ENCODE results near the gene TCL1B. TPM values are rescaled to one million over a fixed set of nuclear protein-coding genes. Genes with fewer than 3 reads are reported as not detected.

Gene TCL1B
- total RNA-seq, 1 experiment from 2014 or later = not detected

DNA sequence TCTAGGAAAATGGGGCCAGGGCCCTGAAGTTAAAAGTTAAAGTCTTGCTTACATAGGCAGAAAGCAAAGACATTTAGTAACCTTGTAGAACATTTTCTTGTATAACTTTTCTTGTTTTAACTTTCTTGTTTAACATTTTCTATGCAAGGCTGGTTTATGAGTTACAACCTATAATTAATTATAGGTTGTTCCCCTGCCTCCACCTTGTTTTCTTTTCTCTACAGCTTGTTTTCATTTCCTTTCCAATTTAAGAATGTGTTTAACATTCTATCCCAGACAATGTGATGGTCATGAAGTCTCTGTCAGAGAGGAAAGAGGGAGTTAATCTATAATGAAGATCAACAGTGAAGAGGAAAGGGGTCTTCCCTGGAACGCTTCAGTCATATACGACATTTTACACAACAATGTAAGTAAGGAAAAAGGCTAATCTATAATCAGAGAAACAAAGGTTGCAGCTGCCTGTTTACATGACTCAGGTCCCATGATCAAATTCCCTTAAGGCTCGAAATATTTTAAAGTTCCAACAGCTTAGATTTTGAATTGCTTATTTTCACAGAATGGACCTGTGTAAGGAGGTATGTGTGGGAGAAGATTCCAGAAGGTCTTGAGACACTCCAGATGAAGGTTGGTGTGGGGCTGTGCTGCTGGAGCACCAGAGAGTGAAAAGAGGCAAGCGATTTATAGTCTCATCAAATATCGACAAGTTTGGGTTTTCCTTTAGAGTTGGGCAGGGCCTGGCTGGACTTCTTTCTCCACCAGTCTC, 34.2 kb upstream of the TCL1B start:
- no peak overlapping the region for H3K4me3 ChIP-seq (ENCODE audit: low read depth, low read length)
- H3K4me3 Mint-ChIP-seq (ENCODE audit: unreplicated experiment) = no peak overlapping the region
- BruUV-seq (replicated peaks) = no TSS peak
- ChIA-PET POLR2A (no interaction called here), CTCF (no interaction called here)
- no peaks in the 10 kb centered on the region for H3K9me3 Mint-ChIP-seq (ENCODE audit: unreplicated experiment)
- H3K4me1 ChIP-seq = no peaks in the 10 kb centered on the region
- TF ChIP-seq, protein P1, sequence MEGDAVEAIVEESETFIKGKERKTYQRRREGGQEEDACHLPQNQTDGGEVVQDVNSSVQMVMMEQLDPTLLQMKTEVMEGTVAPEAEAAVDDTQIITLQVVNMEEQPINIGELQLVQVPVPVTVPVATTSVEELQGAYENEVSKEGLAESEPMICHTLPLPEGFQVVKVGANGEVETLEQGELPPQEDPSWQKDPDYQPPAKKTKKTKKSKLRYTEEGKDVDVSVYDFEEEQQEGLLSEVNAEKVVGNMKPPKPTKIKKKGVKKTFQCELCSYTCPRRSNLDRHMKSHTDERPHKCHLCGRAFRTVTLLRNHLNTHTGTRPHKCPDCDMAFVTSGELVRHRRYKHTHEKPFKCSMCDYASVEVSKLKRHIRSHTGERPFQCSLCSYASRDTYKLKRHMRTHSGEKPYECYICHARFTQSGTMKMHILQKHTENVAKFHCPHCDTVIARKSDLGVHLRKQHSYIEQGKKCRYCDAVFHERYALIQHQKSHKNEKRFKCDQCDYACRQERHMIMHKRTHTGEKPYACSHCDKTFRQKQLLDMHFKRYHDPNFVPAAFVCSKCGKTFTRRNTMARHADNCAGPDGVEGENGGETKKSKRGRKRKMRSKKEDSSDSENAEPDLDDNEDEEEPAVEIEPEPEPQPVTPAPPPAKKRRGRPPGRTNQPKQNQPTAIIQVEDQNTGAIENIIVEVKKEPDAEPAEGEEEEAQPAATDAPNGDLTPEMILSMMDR (IDR thresholded peaks at IDR 0.05; ENCODE audit: insufficient read depth in 1 of 2, low read depth in 1 of 2, low read length in 1 of 2, severe bottlenecking in 1 of 2, unreplicated experiment in 1 of 2) = no peak
- H3K27me3 ChIP-seq (replicated peaks; ENCODE audit: control insufficient read depth, insufficient read depth, low read length) = no peaks in the 10 kb centered on the region
- intact Hi-C loops (cut with micrococcal nuclease; ENCODE audit: unreplicated experiment) = no loop called here
- H3K36me3 ChIP-seq (ENCODE audit: control insufficient read depth, insufficient read depth, low read length) = no peaks in the 10 kb centered on the region
- no peak for DNase-seq
- H3K27ac Mint-ChIP-seq (ENCODE audit: unreplicated experiment) = no peak overlapping the region
- H3K4me1 Mint-ChIP-seq (ENCODE audit: low read depth, unreplicated experiment) = no peaks in the 10 kb centered on the region
- H3K27me3 Mint-ChIP-seq (ENCODE audit: insufficient read depth, unreplicated experiment) = peaks cover 21% of the 10 kb centered on the region
- no peaks in the 10 kb centered on the region for H3K36me3 Mint-ChIP-seq (ENCODE audit: insufficient read depth, unreplicated experiment)
- H3K9me3 ChIP-seq = no peaks in the 10 kb centered on the region

DNA sequence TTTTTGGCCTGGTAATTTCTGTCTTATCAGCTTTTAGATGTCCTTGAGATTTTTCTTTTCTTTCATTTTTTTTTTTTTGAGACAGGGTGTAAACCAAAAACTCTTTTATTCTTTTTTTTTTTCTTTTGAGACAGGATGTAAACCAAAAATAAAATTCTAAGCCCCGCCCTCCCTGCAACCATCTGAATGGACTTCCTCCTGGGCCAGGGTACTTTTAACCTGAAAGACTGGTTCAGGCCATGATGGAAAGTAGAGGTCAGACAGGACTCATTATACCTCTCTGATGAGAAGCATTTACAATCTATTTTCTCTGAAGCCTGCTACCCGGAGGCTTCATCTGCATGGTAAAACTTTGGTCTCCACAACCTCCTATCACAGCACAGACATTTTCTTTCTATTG, 33.5 kb upstream of the TCL1B start:
- ChIA-PET POLR2A (no interaction called here), CTCF (no interaction called here)
- BruUV-seq (replicated peaks) = no TSS peak
- intact Hi-C loops (cut with micrococcal nuclease; ENCODE audit: unreplicated experiment) = no loop called here
- H3K4me3 Mint-ChIP-seq (ENCODE audit: unreplicated experiment) = no peak overlapping the region
- no peaks in the 10 kb centered on the region for H3K36me3 Mint-ChIP-seq (ENCODE audit: insufficient read depth, unreplicated experiment)
- Histone ChIP-seq H3K4me3 (ENCODE audit: low read depth, low read length) (no peak overlapping the region), H3K4me1 (no peaks in the 10 kb centered on the region), H3K27me3 (replicated peaks; ENCODE audit: control insufficient read depth, insufficient read depth, low read length) (no peaks in the 10 kb centered on the region), H3K9me3 (no peaks in the 10 kb centered on the region), H3K36me3 (ENCODE audit: control insufficient read depth, insufficient read depth, low read length) (no peaks in the 10 kb centered on the region)
- no peaks in the 10 kb centered on the region for H3K4me1 Mint-ChIP-seq (ENCODE audit: low read depth, unreplicated experiment)
- TF ChIP-seq, protein P1 (IDR thresholded peaks at IDR 0.05; ENCODE audit: insufficient read depth in 1 of 2, low read depth in 1 of 2, low read length in 1 of 2, severe bottlenecking in 1 of 2, unreplicated experiment in 1 of 2) = no peak
- no peak overlapping the region for H3K27ac Mint-ChIP-seq (ENCODE audit: unreplicated experiment)
- no peaks in the 10 kb centered on the region for H3K9me3 Mint-ChIP-seq (ENCODE audit: unreplicated experiment)
- peaks cover 27% of the 10 kb centered on the region for H3K27me3 Mint-ChIP-seq (ENCODE audit: insufficient read depth, unreplicated experiment)
- no peak for DNase-seq

DNA sequence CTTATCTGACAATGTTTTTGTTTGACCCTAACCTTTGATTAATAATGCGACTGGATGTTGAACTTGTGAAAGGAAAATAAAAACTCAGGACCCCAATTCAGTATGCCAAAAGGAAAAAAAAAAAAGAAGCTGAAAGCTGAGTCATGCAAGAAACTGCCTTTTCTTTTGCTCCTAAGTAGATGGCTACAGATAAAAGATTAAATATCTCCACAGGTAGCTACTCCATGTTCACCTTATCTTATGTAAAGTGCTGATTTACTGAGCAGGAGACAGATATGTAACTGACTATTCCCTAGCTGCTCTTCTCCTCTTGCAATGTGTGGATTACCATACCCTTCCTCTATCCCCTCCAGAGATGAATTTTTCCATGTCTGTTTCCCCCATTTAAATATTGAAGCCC, 30.8 kb upstream of the TCL1B start:
- Histone ChIP-seq H3K4me3 (ENCODE audit: low read depth, low read length) (no peak overlapping the region), H3K27me3 (replicated peaks; ENCODE audit: control insufficient read depth, insufficient read depth, low read length) (no peaks in the 10 kb centered on the region), H3K9me3 (no peaks in the 10 kb centered on the region), H3K36me3 (ENCODE audit: control insufficient read depth, insufficient read depth, low read length) (no peaks in the 10 kb centered on the region), H3K4me1 (no peaks in the 10 kb centered on the region)
- Mint-ChIP-seq H3K27ac (ENCODE audit: unreplicated experiment) (no peak overlapping the region), H3K27me3 (ENCODE audit: insufficient read depth, unreplicated experiment) (peaks cover 19% of the 10 kb centered on the region), H3K4me1 (ENCODE audit: low read depth, unreplicated experiment) (no peaks in the 10 kb centered on the region), H3K36me3 (ENCODE audit: insufficient read depth, unreplicated experiment) (no peaks in the 10 kb centered on the region), H3K9me3 (ENCODE audit: unreplicated experiment) (no peaks in the 10 kb centered on the region), H3K4me3 (ENCODE audit: unreplicated experiment) (no peak overlapping the region)
- DNase-seq = no peak
- no TSS peak for BruUV-seq (replicated peaks)
- ChIA-PET POLR2A (no interaction called here), CTCF (no interaction called here)
- intact Hi-C loops (cut with micrococcal nuclease; ENCODE audit: unreplicated experiment) = no loop called here
- TF ChIP-seq, protein P1 (IDR thresholded peaks at IDR 0.05; ENCODE audit: insufficient read depth in 1 of 2, low read depth in 1 of 2, low read length in 1 of 2, severe bottlenecking in 1 of 2, unreplicated experiment in 1 of 2) = no peak
